ENCODE data around the gene SH3GLB1.
"Not testable (repeated sequence)": the region's sequence is repeated elsewhere in the genome, so short reads cannot be mapped to it uniquely, and the experiment has no call there.

The SH3GLB1 gene

GRCh38 chr1:86695400-86695799 lies 9.0 kb upstream of the SH3GLB1 start:
- H3K4me1 ChIP-seq (ENCODE audit: low read depth, poor library complexity, severe bottlenecking) = peaks cover 5% of the 10 kb centered on the region
- no peaks in the 10 kb centered on the region for H3K27me3 ChIP-seq (ENCODE audit: insufficient read depth, low read depth)
- H3K27ac ChIP-seq = no peak overlapping the region
- no peaks in the 10 kb centered on the region for H3K36me3 ChIP-seq (ENCODE audit: insufficient read depth)
- no peak overlapping the region for H3K4me3 ChIP-seq (IDR thresholded peaks at IDR 0.05; ENCODE audit: insufficient read depth, low read depth, low read length)
- no peak overlapping the region for H3K9ac ChIP-seq
- no peak overlapping the region for H3K4me2 ChIP-seq
- H4K20me1 ChIP-seq (ENCODE audit: insufficient read depth) = no peaks in the 10 kb centered on the region
- no peaks in the 10 kb centered on the region for H3K79me2 ChIP-seq (ENCODE audit: insufficient read depth, low read depth)
- H2AFZ ChIP-seq (ENCODE audit: low read depth) = no peak overlapping the region
- TF ChIP-seq CTCF (conservative IDR thresholded peaks at IDR 0.05; ENCODE audit: low read depth, low read length) = no peak

GRCh38 chr1:86696522-86696921 lies 7.9 kb upstream of the SH3GLB1 start:
- TF ChIP-seq CTCF (conservative IDR thresholded peaks at IDR 0.05; ENCODE audit: low read depth, low read length) = no peak
- H4K20me1 ChIP-seq (ENCODE audit: insufficient read depth) = no peaks in the 10 kb centered on the region
- H3K27me3 ChIP-seq (ENCODE audit: insufficient read depth, low read depth) = no peaks in the 10 kb centered on the region
- no peak overlapping the region for H3K4me3 ChIP-seq (IDR thresholded peaks at IDR 0.05; ENCODE audit: insufficient read depth, low read depth, low read length)
- H3K79me2 ChIP-seq (ENCODE audit: insufficient read depth, low read depth) = no peaks in the 10 kb centered on the region
- no peak overlapping the region for H3K4me2 ChIP-seq
- no peak overlapping the region for H3K27ac ChIP-seq
- no peaks in the 10 kb centered on the region for H3K36me3 ChIP-seq (ENCODE audit: insufficient read depth)
- no peak overlapping the region for H2AFZ ChIP-seq (ENCODE audit: low read depth)
- H3K9ac ChIP-seq = no peak overlapping the region
- peaks cover 5% of the 10 kb centered on the region for H3K4me1 ChIP-seq (ENCODE audit: low read depth, poor library complexity, severe bottlenecking)

DNA sequence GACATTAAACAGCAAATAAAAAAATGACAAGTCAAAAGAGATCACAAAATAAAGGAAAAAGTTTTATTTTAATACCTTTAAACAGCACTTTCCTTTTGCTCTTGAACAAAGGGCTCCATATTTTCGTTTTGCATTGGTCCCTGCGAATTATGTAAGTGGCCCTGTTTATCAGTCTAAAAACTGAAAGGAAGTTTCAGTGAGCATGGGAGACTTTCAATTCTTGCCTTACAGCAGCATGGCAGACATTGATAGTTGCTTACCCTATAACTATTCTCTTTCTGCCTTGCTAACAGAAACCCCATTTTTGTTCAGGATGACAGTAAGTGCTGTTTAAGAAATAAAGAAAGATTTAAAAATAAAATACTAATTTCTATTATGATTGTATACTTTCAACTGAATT lies 5.2 kb upstream of the SH3GLB1 start:
- no peak overlapping the region for H3K4me3 ChIP-seq (IDR thresholded peaks at IDR 0.05; ENCODE audit: insufficient read depth, low read depth, low read length)
- H3K79me2 ChIP-seq (ENCODE audit: insufficient read depth, low read depth) = no peaks in the 10 kb centered on the region
- H3K36me3 ChIP-seq (ENCODE audit: insufficient read depth) = no peaks in the 10 kb centered on the region
- no peak overlapping the region for H3K27ac ChIP-seq
- peaks cover 5% of the 10 kb centered on the region for H3K4me1 ChIP-seq (ENCODE audit: low read depth, poor library complexity, severe bottlenecking)
- no peak overlapping the region for H2AFZ ChIP-seq (ENCODE audit: low read depth)
- H3K27me3 ChIP-seq (ENCODE audit: insufficient read depth, low read depth) = no peaks in the 10 kb centered on the region
- no peak for TF ChIP-seq CTCF (conservative IDR thresholded peaks at IDR 0.05; ENCODE audit: low read depth, low read length)
- H4K20me1 ChIP-seq (ENCODE audit: insufficient read depth) = no peaks in the 10 kb centered on the region
- H3K4me2 ChIP-seq = no peak overlapping the region; the same call in 1 of the 2 replicates
- H3K9ac ChIP-seq = no peak overlapping the region

- H3K27ac ChIP-seq = no peak overlapping the region
- no peak for TF ChIP-seq CTCF (conservative IDR thresholded peaks at IDR 0.05; ENCODE audit: low read depth, low read length)
- H3K79me2 ChIP-seq (ENCODE audit: insufficient read depth, low read depth) = peaks cover 14% of the 10 kb centered on the region
- no peaks in the 10 kb centered on the region for H4K20me1 ChIP-seq (ENCODE audit: insufficient read depth)
- H3K4me1 ChIP-seq (ENCODE audit: low read depth, poor library complexity, severe bottlenecking) = peaks cover 8% of the 10 kb centered on the region
- no peak overlapping the region for H3K9ac ChIP-seq
- no peak overlapping the region for H3K4me3 ChIP-seq (IDR thresholded peaks at IDR 0.05; ENCODE audit: insufficient read depth, low read depth, low read length)
- H2AFZ ChIP-seq (ENCODE audit: low read depth) = no peak overlapping the region
- no peaks in the 10 kb centered on the region for H3K27me3 ChIP-seq (ENCODE audit: insufficient read depth, low read depth)
- no peak overlapping the region for H3K4me2 ChIP-seq
- H3K36me3 ChIP-seq (ENCODE audit: insufficient read depth) = no peaks in the 10 kb centered on the region
Measured at GRCh38 chr1:86701731-86702130, 2.6 kb upstream of the SH3GLB1 start.

DNA sequence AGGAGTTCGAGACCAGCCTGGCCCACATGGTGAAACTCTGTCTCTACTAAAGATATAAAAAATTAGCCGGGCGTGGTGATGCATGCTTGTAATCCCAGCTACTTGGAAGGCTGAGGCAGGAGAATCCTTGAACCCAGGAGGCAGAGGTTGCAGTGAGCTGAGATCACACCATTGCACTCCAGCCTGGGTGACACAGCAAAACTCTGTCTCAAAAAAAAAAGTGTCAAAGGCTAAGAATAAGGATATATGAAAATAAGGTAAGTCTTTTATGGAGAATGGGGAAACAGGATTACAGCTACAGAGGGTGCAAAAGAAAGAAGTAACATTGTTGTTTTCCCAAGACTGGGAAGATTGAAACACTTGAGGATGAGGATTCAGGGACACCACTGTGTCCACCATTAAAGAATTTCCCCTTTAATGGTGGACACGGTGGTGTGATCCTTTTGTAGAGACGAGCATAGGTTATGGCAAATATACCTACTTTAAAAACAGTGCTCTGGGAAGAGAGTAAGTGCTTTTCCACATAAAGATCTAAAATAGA lies 1.4 kb upstream of the SH3GLB1 start:
- not testable (repeated sequence) for H4K20me1 ChIP-seq (ENCODE audit: insufficient read depth); H3K4me2 ChIP-seq; H2AFZ ChIP-seq (ENCODE audit: low read depth); H3K36me3 ChIP-seq (ENCODE audit: insufficient read depth); H3K27ac ChIP-seq; H3K4me3 ChIP-seq (IDR thresholded peaks at IDR 0.05; ENCODE audit: insufficient read depth, low read depth, low read length); H3K27me3 ChIP-seq (ENCODE audit: insufficient read depth, low read depth); H3K9ac ChIP-seq
- Histone ChIP-seq H3K4me1 (ENCODE audit: low read depth, poor library complexity, severe bottlenecking) (peaks cover 16% of the 10 kb centered on the region), H3K79me2 (ENCODE audit: insufficient read depth, low read depth) (peaks cover 27% of the 10 kb centered on the region)
